ENCODE measurements around the gene EPB41L3.

EPB41L3 gene

DNA sequence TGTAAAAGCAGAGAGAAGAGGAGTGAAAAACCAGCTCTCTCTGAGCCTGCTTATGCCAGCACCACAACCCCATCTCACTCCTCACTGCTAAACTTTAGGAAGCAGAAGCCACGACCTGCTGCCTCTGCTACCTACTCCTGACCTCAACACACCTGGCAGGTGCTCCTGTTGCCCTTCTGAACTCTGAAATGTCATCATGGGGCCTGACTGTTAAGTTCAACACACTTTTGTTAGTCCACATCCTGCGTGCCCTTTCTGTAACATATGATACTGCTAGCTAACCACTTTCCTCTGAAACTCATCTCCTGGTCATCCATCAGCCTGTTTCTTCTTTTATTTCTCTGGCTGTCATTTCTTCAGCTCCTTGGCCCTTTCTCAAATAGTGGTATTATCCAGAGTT is 118.1 kb downstream of the EPB41L3 start:
- Histone ChIP-seq H3K4me1 (ENCODE audit: control insufficient read depth, insufficient read depth, low read length) (no peaks in the 10 kb centered on the region), H3K27me3 (ENCODE audit: control insufficient read depth, insufficient read depth, low read length) (no peaks in the 10 kb centered on the region), H3K27ac (ENCODE audit: low read depth, low read length) (no peak overlapping the region), H3K4me3 (ENCODE audit: low read depth, low read length) (no peak overlapping the region), H3K36me3 (ENCODE audit: control insufficient read depth, insufficient read depth, low read length) (no peaks in the 10 kb centered on the region), H3K9me3 (ENCODE audit: control insufficient read depth, insufficient read depth, low read length) (no peaks in the 10 kb centered on the region), H3K9ac (ENCODE audit: low read depth, low read length) (no peak overlapping the region)

DNA sequence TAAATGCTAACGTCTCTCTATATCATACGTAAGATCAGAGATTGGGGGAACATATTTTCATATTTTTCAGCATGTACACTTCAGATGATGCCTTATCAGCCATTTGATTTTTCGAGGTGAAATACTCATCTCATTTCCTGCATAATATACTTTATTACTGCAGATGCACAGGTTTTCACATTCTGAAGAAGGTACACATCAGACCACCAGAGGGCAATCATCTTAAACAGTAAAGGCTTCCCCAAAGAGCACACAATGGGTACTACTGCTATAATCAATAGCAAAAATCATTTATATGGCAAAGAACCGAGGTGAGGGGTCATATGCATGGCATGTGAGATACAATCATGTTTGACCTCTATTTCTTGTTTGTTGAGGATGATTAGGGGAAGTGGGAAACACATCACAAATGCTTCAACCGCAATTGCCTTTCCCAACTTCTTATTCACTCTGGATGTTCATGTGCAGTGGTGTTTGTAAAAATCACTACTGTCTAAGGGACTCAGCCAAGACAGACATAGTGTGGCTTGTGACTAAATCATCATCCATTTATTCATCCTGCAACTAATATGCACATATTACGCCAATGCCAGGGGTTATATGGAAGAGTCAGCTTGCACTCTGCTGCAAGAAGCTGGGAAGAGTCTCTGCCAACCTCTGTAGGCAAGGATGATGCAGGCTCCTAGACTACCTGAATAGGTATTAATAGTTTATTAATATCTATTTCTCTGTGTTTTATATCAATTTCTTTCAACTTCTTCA is 118.7 kb downstream of the EPB41L3 start:
- Histone ChIP-seq H3K27ac (ENCODE audit: low read depth, low read length) (no peak overlapping the region), H3K27me3 (ENCODE audit: control insufficient read depth, insufficient read depth, low read length) (no peaks in the 10 kb centered on the region), H3K9me3 (ENCODE audit: control insufficient read depth, insufficient read depth, low read length) (no peaks in the 10 kb centered on the region), H3K4me3 (ENCODE audit: low read depth, low read length) (no peak overlapping the region), H3K4me1 (ENCODE audit: control insufficient read depth, insufficient read depth, low read length) (no peaks in the 10 kb centered on the region), H3K9ac (ENCODE audit: low read depth, low read length) (no peak overlapping the region), H3K36me3 (ENCODE audit: control insufficient read depth, insufficient read depth, low read length) (no peaks in the 10 kb centered on the region)

DNA sequence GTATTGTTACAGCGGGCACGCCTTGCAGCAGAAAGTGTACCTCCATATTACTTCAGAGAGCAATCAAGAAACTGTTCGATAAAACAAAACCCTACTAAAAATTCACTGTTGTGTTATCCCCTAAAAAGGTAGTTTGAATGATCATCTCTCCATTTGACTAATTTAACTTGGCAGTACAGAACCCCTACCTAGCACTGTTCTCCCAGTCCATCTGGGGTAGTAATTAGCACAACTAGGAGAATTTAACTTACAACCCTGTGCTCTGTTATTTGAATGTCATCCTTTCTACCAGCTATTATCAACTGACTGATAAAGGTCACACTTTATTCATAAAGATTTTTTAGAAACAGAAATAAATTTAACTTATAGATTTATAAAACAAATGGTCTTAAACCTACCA is 121.2 kb downstream of the EPB41L3 start:
- no peak overlapping the region for H3K27ac ChIP-seq (ENCODE audit: low read depth, low read length)
- no peaks in the 10 kb centered on the region for H3K36me3 ChIP-seq (ENCODE audit: control insufficient read depth, insufficient read depth, low read length)
- no peaks in the 10 kb centered on the region for H3K4me1 ChIP-seq (ENCODE audit: control insufficient read depth, insufficient read depth, low read length)
- H3K9me3 ChIP-seq (ENCODE audit: control insufficient read depth, insufficient read depth, low read length): no peaks in the 10 kb centered on the region
- no peaks in the 10 kb centered on the region for H3K27me3 ChIP-seq (ENCODE audit: control insufficient read depth, insufficient read depth, low read length)
- no peak overlapping the region for H3K4me3 ChIP-seq (ENCODE audit: low read depth, low read length)
- H3K9ac ChIP-seq (ENCODE audit: low read depth, low read length): no peak overlapping the region

DNA sequence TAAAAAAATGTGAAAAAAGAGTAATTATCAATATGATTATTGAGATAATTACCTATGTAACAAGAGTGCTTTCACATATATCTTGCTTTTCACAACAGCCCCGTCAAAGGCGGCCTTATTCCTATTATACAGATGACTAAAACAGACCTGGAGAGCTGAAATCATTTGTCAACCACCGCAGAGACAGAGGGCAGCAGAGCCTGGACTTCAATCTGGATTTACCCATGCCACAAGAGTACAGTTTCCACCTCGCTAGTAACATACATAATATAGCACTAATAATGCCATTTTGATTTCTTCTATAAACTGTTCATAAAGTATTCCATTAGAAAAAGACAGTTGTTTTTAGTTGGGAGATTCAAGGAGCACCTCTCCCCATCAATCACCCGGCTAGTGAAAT is 121.8 kb downstream of the EPB41L3 start:
- H3K9ac ChIP-seq (ENCODE audit: low read depth, low read length): no peak overlapping the region
- no peaks in the 10 kb centered on the region for H3K9me3 ChIP-seq (ENCODE audit: control insufficient read depth, insufficient read depth, low read length)
- no peaks in the 10 kb centered on the region for H3K4me1 ChIP-seq (ENCODE audit: control insufficient read depth, insufficient read depth, low read length)
- H3K36me3 ChIP-seq (ENCODE audit: control insufficient read depth, insufficient read depth, low read length): no peaks in the 10 kb centered on the region
- no peak overlapping the region for H3K4me3 ChIP-seq (ENCODE audit: low read depth, low read length)
- no peaks in the 10 kb centered on the region for H3K27me3 ChIP-seq (ENCODE audit: control insufficient read depth, insufficient read depth, low read length)
- H3K27ac ChIP-seq (ENCODE audit: low read depth, low read length): no peak overlapping the region

DNA sequence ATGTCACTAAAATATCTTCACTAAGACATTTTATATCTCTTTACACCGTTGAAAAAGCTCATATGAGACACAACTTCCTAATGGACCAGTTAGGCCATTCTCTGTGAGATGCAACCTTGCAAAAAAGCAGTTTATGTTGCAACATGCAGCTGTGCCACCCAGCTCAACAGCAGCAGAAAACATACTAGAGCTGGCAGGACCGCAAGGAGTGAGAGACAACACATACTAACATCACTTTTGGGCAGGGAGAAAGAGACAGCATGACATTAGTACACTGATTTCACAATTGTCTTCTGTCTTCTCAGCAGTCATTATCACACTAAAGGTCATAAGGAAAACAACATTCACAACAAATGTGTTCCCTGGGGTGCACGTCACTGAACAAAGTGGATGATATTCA is 122.9 kb downstream of the EPB41L3 start:
- no peak overlapping the region for H3K27ac ChIP-seq (ENCODE audit: low read depth, low read length)
- no peaks in the 10 kb centered on the region for H3K4me1 ChIP-seq (ENCODE audit: control insufficient read depth, insufficient read depth, low read length)
- no peaks in the 10 kb centered on the region for H3K27me3 ChIP-seq (ENCODE audit: control insufficient read depth, insufficient read depth, low read length)
- no peak overlapping the region for H3K4me3 ChIP-seq (ENCODE audit: low read depth, low read length)
- H3K9ac ChIP-seq (ENCODE audit: low read depth, low read length): no peak overlapping the region
- H3K9me3 ChIP-seq (ENCODE audit: control insufficient read depth, insufficient read depth, low read length): no peaks in the 10 kb centered on the region
- no peaks in the 10 kb centered on the region for H3K36me3 ChIP-seq (ENCODE audit: control insufficient read depth, insufficient read depth, low read length)

DNA sequence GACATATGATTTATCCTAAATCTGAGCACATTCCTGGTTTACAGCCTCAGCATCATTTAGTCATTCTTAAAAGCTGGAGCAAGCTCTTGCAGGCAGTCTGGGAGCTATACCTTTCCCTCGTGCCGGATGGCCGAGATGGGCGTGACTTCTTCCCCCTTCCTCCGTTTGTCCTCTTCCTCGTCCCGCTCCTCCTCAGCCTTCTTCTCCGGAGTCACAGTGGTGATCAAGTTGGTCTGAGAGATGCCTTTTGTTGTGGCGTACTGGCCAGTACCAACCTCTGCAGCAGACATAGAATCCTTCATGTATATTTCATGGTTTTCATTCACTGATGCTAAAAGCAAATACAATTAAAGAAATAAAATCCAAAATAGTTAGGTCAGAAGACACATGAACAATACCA is 124.2 kb downstream of the EPB41L3 start:
- peaks cover 6% of the 10 kb centered on the region; the same call in 1 of the 2 replicates for H3K4me1 ChIP-seq (ENCODE audit: control insufficient read depth, insufficient read depth, low read length)
- H3K4me3 ChIP-seq (ENCODE audit: low read depth, low read length): no peak overlapping the region
- no peak overlapping the region for H3K9ac ChIP-seq (ENCODE audit: low read depth, low read length)

DNA sequence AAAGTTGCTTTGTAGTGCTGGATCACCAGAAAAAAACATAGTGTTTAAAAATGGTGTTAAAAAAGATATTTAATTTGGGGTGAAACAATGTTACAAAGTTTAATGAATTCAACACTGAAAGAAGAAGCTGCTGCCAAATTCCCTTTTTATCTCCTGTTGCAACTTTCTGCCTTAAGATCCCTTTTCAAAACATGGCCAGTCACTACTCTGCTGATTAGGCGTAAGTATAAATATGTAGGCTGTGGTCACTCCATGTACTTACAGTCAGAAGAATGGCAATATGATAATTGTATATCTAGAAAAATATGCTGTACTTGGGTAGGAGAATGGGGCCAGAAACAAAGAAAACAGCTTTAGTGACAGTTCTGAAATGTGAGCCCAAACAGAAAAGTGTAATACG is 124.8 kb downstream of the EPB41L3 start:
- Histone ChIP-seq H3K27ac (ENCODE audit: low read depth, low read length) (no peak overlapping the region), H3K4me3 (ENCODE audit: low read depth, low read length) (no peak overlapping the region), H3K9me3 (ENCODE audit: control insufficient read depth, insufficient read depth, low read length) (no peaks in the 10 kb centered on the region), H3K27me3 (ENCODE audit: control insufficient read depth, insufficient read depth, low read length) (no peaks in the 10 kb centered on the region), H3K36me3 (ENCODE audit: control insufficient read depth, insufficient read depth, low read length) (no peaks in the 10 kb centered on the region), H3K9ac (ENCODE audit: low read depth, low read length) (no peak overlapping the region), H3K4me1 (ENCODE audit: control insufficient read depth, insufficient read depth, low read length) (peaks cover 11% of the 10 kb centered on the region; the same call in 1 of the 2 replicates)

More for the DNA sequence above, 124.2 kb downstream of the EPB41L3 start:
- H3K36me3 ChIP-seq (ENCODE audit: control insufficient read depth, insufficient read depth, low read length): no peaks in the 10 kb centered on the region
- no peak overlapping the region for H3K27ac ChIP-seq (ENCODE audit: low read depth, low read length)
- H3K9me3 ChIP-seq (ENCODE audit: control insufficient read depth, insufficient read depth, low read length): no peaks in the 10 kb centered on the region
- H3K27me3 ChIP-seq (ENCODE audit: control insufficient read depth, insufficient read depth, low read length): no peaks in the 10 kb centered on the region

DNA sequence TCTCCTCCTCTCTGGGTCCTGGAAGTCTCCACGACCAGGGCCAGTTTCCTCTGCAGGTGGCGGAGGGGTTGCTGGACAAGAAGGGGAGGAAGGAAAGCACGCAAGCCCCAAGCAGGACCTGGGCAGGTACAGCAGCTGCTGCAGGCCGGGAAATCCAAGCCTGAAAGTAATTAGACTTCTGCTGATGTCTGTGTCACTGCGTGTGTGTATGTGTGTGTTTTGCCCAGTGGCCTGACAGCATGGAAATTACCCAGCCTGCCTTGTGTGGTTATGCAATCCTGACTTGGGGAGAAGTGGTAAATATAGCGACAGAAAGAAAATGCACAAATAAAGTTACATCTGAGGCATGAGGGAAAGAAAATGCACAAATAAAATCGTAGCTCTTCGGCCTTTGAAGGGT is 126.5 kb downstream of the EPB41L3 start:
- Histone ChIP-seq H3K27ac (ENCODE audit: low read depth, low read length) (no peak overlapping the region), H3K36me3 (ENCODE audit: control insufficient read depth, insufficient read depth, low read length) (no peaks in the 10 kb centered on the region), H3K27me3 (ENCODE audit: control insufficient read depth, insufficient read depth, low read length) (no peaks in the 10 kb centered on the region), H3K9me3 (ENCODE audit: control insufficient read depth, insufficient read depth, low read length) (no peaks in the 10 kb centered on the region), H3K4me3 (ENCODE audit: low read depth, low read length) (no peak overlapping the region), H3K9ac (ENCODE audit: low read depth, low read length) (no peak overlapping the region), H3K4me1 (ENCODE audit: control insufficient read depth, insufficient read depth, low read length) (peaks cover 14% of the 10 kb centered on the region)

DNA sequence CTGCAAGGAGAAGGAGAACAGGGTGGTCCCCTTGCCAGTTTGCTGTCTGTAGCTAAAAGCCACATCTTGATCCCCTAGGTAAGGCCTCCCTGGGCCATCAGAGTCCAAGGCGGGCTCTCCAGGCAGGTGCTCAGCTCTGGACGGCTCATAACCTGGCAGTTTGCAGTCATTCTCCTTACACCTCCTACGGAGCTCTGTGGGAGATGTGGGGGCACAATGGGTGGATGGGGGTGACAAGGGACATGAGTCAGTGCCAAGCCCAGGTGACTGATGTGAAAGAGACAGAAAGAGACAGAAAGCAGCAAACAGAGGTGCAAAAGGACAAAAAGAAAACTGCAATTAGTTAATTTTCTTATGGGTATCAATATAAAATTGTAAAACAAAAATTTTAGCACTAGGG is 127.7 kb downstream of the EPB41L3 start:
- H3K27me3 ChIP-seq (ENCODE audit: control insufficient read depth, insufficient read depth, low read length): no peaks in the 10 kb centered on the region
- no peaks in the 10 kb centered on the region for H3K9me3 ChIP-seq (ENCODE audit: control insufficient read depth, insufficient read depth, low read length)
- H3K4me1 ChIP-seq (ENCODE audit: control insufficient read depth, insufficient read depth, low read length): peaks cover 14% of the 10 kb centered on the region
- H3K4me3 ChIP-seq (ENCODE audit: low read depth, low read length): no peak overlapping the region
- H3K27ac ChIP-seq (ENCODE audit: low read depth, low read length): no peak overlapping the region
- H3K9ac ChIP-seq (ENCODE audit: low read depth, low read length): no peak overlapping the region
- no peaks in the 10 kb centered on the region for H3K36me3 ChIP-seq (ENCODE audit: control insufficient read depth, insufficient read depth, low read length)

DNA sequence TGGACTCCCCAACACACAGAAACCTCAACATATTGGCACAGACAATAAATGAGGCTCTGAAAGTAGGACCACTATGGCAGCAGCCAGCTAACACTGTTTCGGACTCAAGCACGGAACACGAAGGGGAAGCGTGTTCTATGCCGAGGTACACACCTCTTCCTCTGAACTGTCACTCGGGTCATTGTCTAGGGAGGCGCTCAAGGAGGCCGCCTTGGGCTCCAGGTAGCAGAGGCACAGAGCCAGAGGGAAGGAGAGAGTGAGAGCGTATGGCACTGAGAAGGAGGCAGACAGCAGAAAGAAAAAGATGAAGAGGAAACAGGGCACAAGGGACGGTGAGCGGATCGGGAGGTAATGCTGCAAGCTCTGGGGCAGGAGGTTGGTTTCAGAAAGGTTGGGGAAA is 128.1 kb downstream of the EPB41L3 start:
- Histone ChIP-seq H3K9me3 (ENCODE audit: control insufficient read depth, insufficient read depth, low read length) (no peaks in the 10 kb centered on the region), H3K4me3 (ENCODE audit: low read depth, low read length) (no peak overlapping the region), H3K27me3 (ENCODE audit: control insufficient read depth, insufficient read depth, low read length) (no peaks in the 10 kb centered on the region), H3K27ac (ENCODE audit: low read depth, low read length) (no peak overlapping the region), H3K9ac (ENCODE audit: low read depth, low read length) (no peak overlapping the region), H3K4me1 (ENCODE audit: control insufficient read depth, insufficient read depth, low read length) (peaks cover 14% of the 10 kb centered on the region), H3K36me3 (ENCODE audit: control insufficient read depth, insufficient read depth, low read length) (no peaks in the 10 kb centered on the region)

DNA sequence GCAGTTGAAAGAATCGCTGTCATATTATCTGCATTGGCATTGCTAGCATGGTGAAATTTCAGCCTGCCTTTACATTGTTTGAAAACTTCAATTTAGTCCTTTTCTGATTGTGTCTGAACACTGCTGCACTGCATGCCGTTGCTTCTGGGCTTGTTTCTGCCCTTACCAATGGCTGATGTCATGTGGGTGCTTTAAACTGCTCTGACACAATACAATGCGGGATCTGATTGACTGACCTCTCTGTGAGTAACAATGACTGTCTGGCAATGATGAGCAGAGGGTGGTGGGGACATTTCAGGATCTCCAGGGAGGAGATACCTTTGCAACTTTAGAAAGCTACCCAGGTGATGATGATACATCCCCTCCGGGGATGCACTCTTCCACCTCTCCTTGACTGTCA is 128.8 kb downstream of the EPB41L3 start:
- no peaks in the 10 kb centered on the region for H3K36me3 ChIP-seq (ENCODE audit: control insufficient read depth, insufficient read depth, low read length)
- no peak overlapping the region for H3K9ac ChIP-seq (ENCODE audit: low read depth, low read length)
- no peaks in the 10 kb centered on the region for H3K9me3 ChIP-seq (ENCODE audit: control insufficient read depth, insufficient read depth, low read length)
- no peaks in the 10 kb centered on the region for H3K27me3 ChIP-seq (ENCODE audit: control insufficient read depth, insufficient read depth, low read length)
- no peak overlapping the region for H3K4me3 ChIP-seq (ENCODE audit: low read depth, low read length)
- H3K4me1 ChIP-seq (ENCODE audit: control insufficient read depth, insufficient read depth, low read length): peaks cover 16% of the 10 kb centered on the region
- H3K27ac ChIP-seq (ENCODE audit: low read depth, low read length): peak overlapping the region; percentile 64

Measured in HUES48 (cell line).